HepG2 (cell line): ENCODE data around the gene PALM. TPM values are rescaled to one million over a fixed set of nuclear protein-coding genes. Genes with fewer than 3 reads are reported as not detected.

Experiments
- ATAC-seq: fragments of 200-7000 bp; cut with Tn5 transposase; 3 replicates; pipeline ENCODE4 v1.9.1; 2020; ENCODE audit warnings: mild to moderate bottlenecking, moderate library complexity
- BruUV-seq: library from RNA; stranded (reverse); fragments of 400-500 nt; replicated peaks from 2 replicates; lab custom pipeline; 2021; lab: Mats Ljungman, UMichigan
- CTCF ChIA-PET: fragments of 300-600 bp; formaldehyde crosslinking; extraction: SDS; loops from one replicate; lab custom pipeline; 2021; ENCODE audit warnings: low total read pairs, inconsistent platforms, low intra/inter-chr PET ratio; lab: Yijun Ruan, JAX
- POLR2A ChIA-PET: fragments of 350-600 bp; sonication (Branson Sonifier 250); formaldehyde crosslinking; loops from one replicate; lab custom pipeline; 2020; ENCODE audit warnings: antibody characterized with exemption, inconsistent platforms; lab: Yijun Ruan, JAX
- DNase-seq: peaks from one replicate; pipeline ENCODE4 v3.0.0-alpha.2; 2015; ENCODE audit warnings: low spot score
- FAIRE-seq: peaks from 3 replicates; lab custom pipeline; 2011; peaks lifted over from hg19 to GRCh38; lab: Jason Lieb, UNC
- H2AFZ ChIP-seq: one replicate; pipeline ENCODE4 v1.6.1; 2011; ENCODE audit warnings: low read length, inconsistent platforms
- H3K27ac ChIP-seq: fragments of 300-600 bp; 3 replicates; pipeline ENCODE4 v1.8.0; 2011; ENCODE audit warnings: mixed run types, mild to moderate bottlenecking, mixed read lengths, low read length, inconsistent platforms; ENCODE audit not compliant: insufficient read depth; ENCODE audit errors: extremely low read length
- H3K27me3 ChIP-seq, 2 experiments: fragments of 200-600 bp in 1 of 2; 2 replicates in 1 of 2; 3 replicates in 1 of 2; pipeline versions ENCODE4 v1.6.0 to v1.8.0; 2011; ENCODE audit warnings: low read length in 2 of 2, mild to moderate bottlenecking in 2 of 2, moderate library complexity in 2 of 2, inconsistent platforms in 1 of 2; ENCODE audit not compliant: insufficient read depth in 2 of 2, control insufficient read depth in 1 of 2
- H3K36me3 ChIP-seq, 2 experiments: fragments of 200-600 bp in 1 of 2; replicated peaks in 1 of 2; 2 replicates in 1 of 2; 3 replicates in 1 of 2; pipeline versions ENCODE4 v1.5.1 to v1.8.0; 2011; ENCODE audit warnings: low read length in 2 of 2, inconsistent platforms in 1 of 2; ENCODE audit not compliant: insufficient read depth in 2 of 2, control insufficient read depth in 1 of 2
- H3K4me1 ChIP-seq: 2 replicates; pipeline ENCODE4 v1.5.1; 2012; ENCODE audit warnings: low read length, inconsistent platforms; ENCODE audit not compliant: insufficient read depth
- H3K4me2 ChIP-seq: 2 replicates; pipeline ENCODE4 v1.6.0; 2011; ENCODE audit warnings: low read depth, low read length, inconsistent platforms
- H3K4me3 ChIP-seq, 3 experiments: fragments of 200-600 bp in 1 of 3; sonication (generic), shearing (Covaris generic) in 1 of 3; replicated peaks in 1 of 3; 2 replicates each; pipeline ENCODE4 v1.5.1; 2011 to 2016; ENCODE audit warnings: low read length in 3 of 3, inconsistent platforms in 2 of 3, low read depth in 2 of 3, mild to moderate bottlenecking in 2 of 3, control low read depth in 1 of 3, mixed read lengths in 1 of 3; ENCODE audit not compliant: insufficient read depth in 1 of 3
- H3K79me2 ChIP-seq: one replicate; pipeline ENCODE4 v1.6.1; 2011; ENCODE audit warnings: low read length, inconsistent platforms; ENCODE audit not compliant: insufficient read depth
- H3K9ac ChIP-seq: 2 replicates; pipeline ENCODE4 v1.6.0; 2011; ENCODE audit warnings: mild to moderate bottlenecking, low read depth, low read length, inconsistent platforms; ENCODE audit not compliant: insufficient read depth
- H3K9me3 ChIP-seq: 2 replicates; pipeline ENCODE4 v1.5.1; 2012; ENCODE audit warnings: mild to moderate bottlenecking, low read length
- H4K20me1 ChIP-seq: 2 replicates; pipeline ENCODE4 v1.6.0; 2011; ENCODE audit warnings: inconsistent platforms, mild to moderate bottlenecking, low read length, moderate library complexity; ENCODE audit not compliant: insufficient read depth
- DPF2 ChIP-seq: sonication (generic); formaldehyde crosslinking; IDR thresholded peaks from 2 replicates; pipeline ENCODE4 v1.4.0; 2020; ENCODE audit warnings: mild to moderate bottlenecking, low read depth, missing genetic modification reagents, borderline replicate concordance
- HIVEP1 ChIP-seq: sonication (generic); formaldehyde crosslinking; IDR thresholded peaks from 2 replicates; pipeline ENCODE4 v1.4.0; 2020; ENCODE audit warnings: mild to moderate bottlenecking, missing genetic modification reagents
- HNRNPUL1 ChIP-seq: fragments of 200-400 bp; formaldehyde crosslinking; IDR thresholded peaks from 2 replicates; pipeline ENCODE4 v1.6.1; 2017; ENCODE audit warnings: low read depth, mild to moderate bottlenecking, low read length, moderate library complexity
- NCOA1 ChIP-seq: sonication (generic); formaldehyde crosslinking; IDR thresholded peaks from 2 replicates; pipeline ENCODE4 v1.9.0; 2021; ENCODE audit warnings: missing genetic modification reagents
- PRPF4 ChIP-seq: fragments of 200-400 bp; formaldehyde crosslinking; IDR thresholded peaks from 2 replicates; pipeline ENCODE4 v1.6.1; 2016; ENCODE audit warnings: low read length, low read depth; ENCODE audit not compliant: poor library complexity, severe bottlenecking
- TEAD3 ChIP-seq: optimal IDR thresholded peaks from 2 replicates; pipeline ENCODE3; 2016; ENCODE audit warnings: borderline replicate concordance
- ZFP82 ChIP-seq: sonication (generic); formaldehyde crosslinking; IDR thresholded peaks from 2 replicates; pipeline ENCODE4 v1.5.1; 2020; ENCODE audit warnings: mild to moderate bottlenecking, missing genetic modification reagents, borderline replicate concordance
- ZNF652 ChIP-seq: IDR thresholded peaks from 2 replicates; pipeline ENCODE4 v1.6.1; 2016; ENCODE audit warnings: low read depth, borderline replicate concordance
- ZSCAN20 ChIP-seq: sonication (generic); formaldehyde crosslinking; IDR thresholded peaks from 2 replicates; pipeline ENCODE4 v1.4.0; 2020; ENCODE audit warnings: missing genetic modification reagents, mild to moderate bottlenecking, borderline replicate concordance
- WGBS: methylation state at CpG from one replicate; pipeline ENCODE4 v1.1.6; 2017; ENCODE audit warnings: low lambda C conversion rate; 5-methylcytosine and 5-hydroxymethylcytosine counted together
- in situ Hi-C: cut with HindIII; loops from 2 replicates; pipeline ENCODE4 v1.10.0; 2017; ENCODE audit warnings: low pct_unique_long_range_greater_than_20kb; ENCODE audit not compliant: extremely low pct_ligation_motif_present
- intact Hi-C: fragments of 100-400 bp; cut with micrococcal nuclease; formaldehyde crosslinking; loops from one replicate; pipeline ENCODE4 v1.10.0; 2022; ENCODE audit not compliant: unreplicated experiment
- polyA plus RNA-seq, 8 experiments: library from polyadenylated mRNA; depleted of rRNA in 3 of 8; stranded (reverse) in 7 of 8; unstranded in 1 of 8; fragments of >200 nt; fragmentation: Illumina TruSeq in 4 of 8; extraction: Trizol in 4 of 8; gene quantifications; 2 replicates each; pipeline versions ENCODE4 v1.2.1 to v1.2.3, GENCODE V29; 2011 to 2016; ENCODE audit warnings: low read depth in 4 of 8, missing spikeins in 1 of 8, mixed read lengths in 1 of 8; ENCODE audit not compliant: insufficient read depth in 1 of 8
- total RNA-seq, 5 experiments: library from RNA; depleted of rRNA; stranded (reverse); fragments of >200 nt; fragmentation: Illumina TruSeq; extraction: Trizol; gene quantifications; 2 replicates each; pipeline ENCODE4 v1.2.3, GENCODE V29; 2016; ENCODE audit warnings: low read depth in 1 of 5
- TF ChIP-seq, protein P1 (sequence below): sonication (generic); formaldehyde crosslinking; IDR thresholded peaks from 2 replicates; pipeline ENCODE4 v1.5.1; 2020; ENCODE audit warnings: missing genetic modification reagents, mild to moderate bottlenecking, borderline replicate concordance
- TF ChIP-seq, protein P2 (sequence below): IDR thresholded peaks from 2 replicates; pipeline ENCODE4 v1.6.1; 2016; ENCODE audit warnings: missing biosample characterization, missing genetic modification reagents, low read depth
- TF ChIP-seq, protein P3 (sequence below): sonication (generic); formaldehyde crosslinking; conservative IDR thresholded peaks from 2 replicates; pipeline ENCODE4 v1.8.0; 2022; ENCODE audit warnings: mild to moderate bottlenecking, moderate library complexity, missing genetic modification reagents
- TF ChIP-seq, protein P4 (sequence below): sonication (generic); formaldehyde crosslinking; IDR thresholded peaks from 2 replicates; pipeline ENCODE4 v1.8.1; 2023; ENCODE audit warnings: mild to moderate bottlenecking, inconsistent platforms, moderate library complexity, missing genetic modification reagents, borderline replicate concordance
- TF ChIP-seq, protein P5 (sequence below): IDR thresholded peaks from 2 replicates; pipeline ENCODE4 v1.6.1; 2016; ENCODE audit warnings: mild to moderate bottlenecking

PALM gene
- total and polyA plus RNA-seq, 2 of the 13 experiments (the other 11 are each of a cell fraction or from before 2014, with no cell fraction given) = 4.0 to 9.7 TPM

DNA sequence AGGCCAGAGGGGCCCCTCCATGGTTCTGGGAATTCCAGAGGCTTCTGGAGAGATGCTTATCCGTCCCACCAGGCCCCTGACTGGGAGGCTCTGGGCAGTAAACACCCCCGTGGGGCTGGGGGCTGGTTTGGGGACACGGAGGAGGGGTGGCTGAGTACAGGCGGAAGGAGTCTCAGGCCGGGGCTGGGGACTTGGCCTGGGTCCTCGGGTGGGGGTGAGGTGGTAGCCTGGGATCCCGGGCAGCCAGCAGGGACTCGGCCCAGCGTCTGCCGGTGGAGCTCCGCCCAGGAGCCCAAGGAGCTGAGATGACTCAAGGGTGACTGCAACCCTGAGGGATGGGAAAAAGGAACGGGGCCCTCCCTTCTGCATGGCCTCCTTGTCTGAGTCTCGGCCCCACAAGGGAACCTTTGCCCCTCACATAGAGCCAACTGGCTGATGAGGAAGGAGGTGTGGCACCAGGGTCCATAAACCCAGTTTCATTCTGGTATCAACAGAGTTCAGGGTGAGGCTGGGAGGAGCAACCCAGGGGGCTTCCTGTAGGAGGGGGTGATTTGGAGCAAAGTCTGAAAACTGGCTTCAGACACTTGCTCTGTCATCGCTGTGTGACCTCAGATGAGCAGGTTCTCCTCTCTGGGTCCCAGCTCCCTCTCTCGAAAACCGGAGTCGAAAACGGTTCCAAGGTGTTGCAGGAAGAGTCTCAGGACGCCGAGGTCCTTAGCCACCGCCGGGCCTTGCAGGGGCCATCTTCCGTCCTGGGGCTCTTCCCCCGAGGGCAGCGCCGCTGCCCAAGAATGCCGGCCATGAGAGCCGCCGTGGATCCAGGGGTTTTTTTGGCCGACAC is 43.0 kb downstream of the PALM start:
- no peaks in the 10 kb centered on the region for H4K20me1 ChIP-seq
- no peaks in the 10 kb centered on the region; a peak in 1 of 5 replicates for H3K36me3 ChIP-seq
- H3K9me3 ChIP-seq = no peaks in the 10 kb centered on the region
- ATAC-seq (peak; percentile 6; the same call in 1 of the 3 replicates), DNase-seq (peak; percentile 53), FAIRE-seq (no peak)
- peak overlapping the region; percentile 34 to 52 (median 51) for H3K4me3 ChIP-seq
- H3K27me3 ChIP-seq = no peaks in the 10 kb centered on the region
- no peaks in the 10 kb centered on the region for H3K79me2 ChIP-seq
- no peak overlapping the region for H3K27ac ChIP-seq
- H3K4me2 ChIP-seq = peak overlapping the region; percentile 81
- POLR2A ChIA-PET = interaction anchor here (0.5 to 5.2 kb wide), 10 partner anchors 12 to 274 kb away, joined by 3 to 81 read pairs (median 6); partner anchors contain the start of genes PALM and RNF126
- in situ Hi-C loops = no loop called here
- WGBS = 12% methylated on average over 16 of the region's 30 CpGs
- no TSS peak for BruUV-seq
- intact Hi-C loops = loop anchor here (2.0 kb wide), 1 partner anchor 13 kb away; no protein-coding TSS in a partner anchor
- CTCF ChIA-PET = no interaction called here
- H3K4me1 ChIP-seq = peaks cover 45% of the 10 kb centered on the region
- H2AFZ ChIP-seq = no peak overlapping the region
- H3K9ac ChIP-seq = no peak overlapping the region
- TF ChIP-seq DPF2 (0 out of 2 replicates have a peak, but pooled peaks have one; percentile 39), ZFP82 (CRISPR knock-in tag) (no peak), TEAD3 (CRISPR knock-in tag) (peak; percentile 30), HIVEP1 (0 out of 2 replicates have a peak, but pooled peaks have one; percentile 56), PRPF4 (no peak), ZSCAN20 (no peak), NCOA1 (CRISPR knock-in tag) (no peak), ZNF652 (CRISPR knock-in tag) (no peak), HNRNPUL1 (no peak)
- TF ChIP-seq, protein P1, sequence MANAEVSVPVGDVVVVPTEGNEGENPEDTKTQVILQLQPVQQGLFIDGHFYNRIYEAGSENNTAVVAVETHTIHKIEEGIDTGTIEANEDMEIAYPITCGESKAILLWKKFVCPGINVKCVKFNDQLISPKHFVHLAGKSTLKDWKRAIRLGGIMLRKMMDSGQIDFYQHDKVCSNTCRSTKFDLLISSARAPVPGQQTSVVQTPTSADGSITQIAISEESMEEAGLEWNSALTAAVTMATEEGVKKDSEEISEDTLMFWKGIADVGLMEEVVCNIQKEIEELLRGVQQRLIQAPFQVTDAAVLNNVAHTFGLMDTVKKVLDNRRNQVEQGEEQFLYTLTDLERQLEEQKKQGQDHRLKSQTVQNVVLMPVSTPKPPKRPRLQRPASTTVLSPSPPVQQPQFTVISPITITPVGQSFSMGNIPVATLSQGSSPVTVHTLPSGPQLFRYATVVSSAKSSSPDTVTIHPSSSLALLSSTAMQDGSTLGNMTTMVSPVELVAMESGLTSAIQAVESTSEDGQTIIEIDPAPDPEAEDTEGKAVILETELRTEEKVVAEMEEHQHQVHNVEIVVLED (CRISPR knock-in tag) = no peak
- TF ChIP-seq, protein P2, sequence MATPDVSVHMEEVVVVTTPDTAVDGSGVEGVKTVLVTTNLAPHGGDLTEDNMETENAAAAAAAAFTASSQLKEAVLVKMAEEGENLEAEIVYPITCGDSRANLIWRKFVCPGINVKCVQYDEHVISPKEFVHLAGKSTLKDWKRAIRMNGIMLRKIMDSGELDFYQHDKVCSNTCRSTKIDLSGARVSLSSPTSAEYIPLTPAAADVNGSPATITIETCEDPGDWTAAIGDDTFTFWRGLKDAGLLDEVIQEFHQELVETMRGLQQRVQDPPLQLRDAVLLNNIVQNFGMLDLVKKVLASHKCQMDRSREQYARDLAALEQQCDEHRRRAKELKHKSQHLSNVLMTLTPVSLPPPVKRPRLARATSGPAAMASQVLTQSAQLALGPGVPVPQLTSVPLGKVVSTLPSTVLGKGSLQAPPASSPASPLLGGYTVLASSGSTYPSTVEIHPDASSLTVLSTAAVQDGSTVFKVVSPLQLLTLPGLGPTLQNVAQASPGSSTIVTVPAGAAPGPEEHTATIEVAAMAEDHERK (CRISPR knock-in tag) = no peak
- TF ChIP-seq, protein P3, sequence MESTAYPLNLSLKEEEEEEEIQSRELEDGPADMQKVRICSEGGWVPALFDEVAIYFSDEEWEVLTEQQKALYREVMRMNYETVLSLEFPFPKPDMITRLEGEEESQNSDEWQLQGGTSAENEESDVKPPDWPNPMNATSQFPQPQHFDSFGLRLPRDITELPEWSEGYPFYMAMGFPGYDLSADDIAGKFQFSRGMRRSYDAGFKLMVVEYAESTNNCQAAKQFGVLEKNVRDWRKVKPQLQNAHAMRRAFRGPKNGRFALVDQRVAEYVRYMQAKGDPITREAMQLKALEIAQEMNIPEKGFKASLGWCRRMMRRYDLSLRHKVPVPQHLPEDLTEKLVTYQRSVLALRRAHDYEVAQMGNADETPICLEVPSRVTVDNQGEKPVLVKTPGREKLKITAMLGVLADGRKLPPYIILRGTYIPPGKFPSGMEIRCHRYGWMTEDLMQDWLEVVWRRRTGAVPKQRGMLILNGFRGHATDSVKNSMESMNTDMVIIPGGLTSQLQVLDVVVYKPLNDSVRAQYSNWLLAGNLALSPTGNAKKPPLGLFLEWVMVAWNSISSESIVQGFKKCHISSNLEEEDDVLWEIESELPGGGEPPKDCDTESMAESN = no peak
- TF ChIP-seq, protein P4, sequence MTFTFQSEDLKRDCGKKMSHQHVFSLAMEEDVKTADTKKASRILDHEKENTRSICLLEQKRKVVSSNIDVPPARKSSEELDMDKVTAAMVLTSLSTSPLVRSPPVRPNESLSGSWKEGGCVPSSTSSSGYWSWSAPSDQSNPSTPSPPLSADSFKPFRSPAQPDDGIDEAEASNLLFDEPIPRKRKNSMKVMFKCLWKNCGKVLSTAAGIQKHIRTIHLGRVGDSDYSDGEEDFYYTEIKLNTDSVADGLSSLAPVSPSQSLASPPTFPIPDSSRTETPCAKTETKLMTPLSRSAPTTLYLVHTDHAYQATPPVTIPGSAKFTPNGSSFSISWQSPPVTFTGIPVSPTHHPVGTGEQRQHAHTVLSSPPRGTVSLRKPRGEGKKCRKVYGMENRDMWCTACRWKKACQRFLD (CRISPR knock-in tag) = no peak
- TF ChIP-seq, protein P5, sequence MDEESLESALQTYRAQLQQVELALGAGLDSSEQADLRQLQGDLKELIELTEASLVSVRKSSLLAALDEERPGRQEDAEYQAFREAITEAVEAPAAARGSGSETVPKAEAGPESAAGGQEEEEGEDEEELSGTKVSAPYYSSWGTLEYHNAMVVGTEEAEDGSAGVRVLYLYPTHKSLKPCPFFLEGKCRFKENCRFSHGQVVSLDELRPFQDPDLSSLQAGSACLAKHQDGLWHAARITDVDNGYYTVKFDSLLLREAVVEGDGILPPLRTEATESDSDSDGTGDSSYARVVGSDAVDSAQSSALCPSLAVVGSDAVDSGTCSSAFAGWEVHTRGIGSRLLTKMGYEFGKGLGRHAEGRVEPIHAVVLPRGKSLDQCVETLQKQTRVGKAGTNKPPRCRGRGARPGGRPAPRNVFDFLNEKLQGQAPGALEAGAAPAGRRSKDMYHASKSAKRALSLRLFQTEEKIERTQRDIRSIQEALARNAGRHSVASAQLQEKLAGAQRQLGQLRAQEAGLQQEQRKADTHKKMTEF (CRISPR knock-in tag) = no peak
